ENCODE data around the gene FOXP1. TPM values are rescaled to one million over a fixed set of nuclear protein-coding genes. Genes with fewer than 3 reads are reported as not detected.
A peak's percentile ranks its signal among the peaks of the same experiment; 100 is the strongest.

Gene FOXP1
- polyA plus RNA-seq, 3 donors: 32.9 to 35.0 (median 33.3) TPM

- no peak for DNase-seq (ENCODE audit: low read depth in 3 of 3, low spot score in 2 of 3)
Observed at GRCh38 chr3:71202848-71203533, 380.5 kb downstream of the FOXP1 start.

GRCh38 chr3:71201939-71202338 is 381.6 kb downstream of the FOXP1 start:
- no peak for DNase-seq (ENCODE audit: low read depth in 3 of 3, low spot score in 2 of 3)

- no peak for DNase-seq (ENCODE audit: low read depth in 3 of 3, low spot score in 2 of 3)
Observed at GRCh38 chr3:71197841-71198565, 385.5 kb downstream of the FOXP1 start.

GRCh38 chr3:71195492-71195891 is 388.0 kb downstream of the FOXP1 start:
- peak in 1 of 3 donors; percentile 44 for DNase-seq (ENCODE audit: low read depth in 3 of 3, low spot score in 2 of 3)

GRCh38 chr3:71194785-71195184 is 388.7 kb downstream of the FOXP1 start:
- DNase-seq (ENCODE audit: low read depth in 3 of 3, low spot score in 2 of 3): no peak

- no peak for DNase-seq (ENCODE audit: low read depth in 3 of 3, low spot score in 2 of 3)
Observed at GRCh38 chr3:71191031-71191482, 392.5 kb downstream of the FOXP1 start.

GRCh38 chr3:71189480-71189879 is 394.0 kb downstream of the FOXP1 start:
- no peak for DNase-seq (ENCODE audit: low read depth in 3 of 3, low spot score in 2 of 3)

- no peak for DNase-seq (ENCODE audit: low read depth in 3 of 3, low spot score in 2 of 3)
Observed at GRCh38 chr3:71187715-71188114, 395.8 kb downstream of the FOXP1 start.

GRCh38 chr3:71186801-71187200 is 396.7 kb downstream of the FOXP1 start:
- no peak for DNase-seq (ENCODE audit: low read depth in 3 of 3, low spot score in 2 of 3)

GRCh38 chr3:71185733-71186455 is 397.6 kb downstream of the FOXP1 start:
- DNase-seq (ENCODE audit: low read depth in 3 of 3, low spot score in 2 of 3): no peak

- no peak for DNase-seq (ENCODE audit: low read depth in 3 of 3, low spot score in 2 of 3)
Observed at GRCh38 chr3:71184252-71184651, 399.3 kb downstream of the FOXP1 start.

- no peak for DNase-seq (ENCODE audit: low read depth in 3 of 3, low spot score in 2 of 3)
Observed at GRCh38 chr3:71183549-71183948, 400.0 kb downstream of the FOXP1 start.

GRCh38 chr3:71180524-71180923 is 403.0 kb downstream of the FOXP1 start:
- no peak for DNase-seq (ENCODE audit: low read depth in 3 of 3, low spot score in 2 of 3)

GRCh38 chr3:71177375-71177774 is 406.2 kb downstream of the FOXP1 start:
- no peak for DNase-seq (ENCODE audit: low read depth in 3 of 3, low spot score in 2 of 3)

- no peak for DNase-seq (ENCODE audit: low read depth in 3 of 3, low spot score in 2 of 3)
Observed at GRCh38 chr3:71176366-71176765, 407.2 kb downstream of the FOXP1 start.

- no peak for DNase-seq (ENCODE audit: low read depth in 3 of 3, low spot score in 2 of 3)
Observed at GRCh38 chr3:71175691-71176365, 407.7 kb downstream of the FOXP1 start.

- DNase-seq (ENCODE audit: low read depth in 3 of 3, low spot score in 2 of 3): no peak
Observed at GRCh38 chr3:71172951-71173350, 410.6 kb downstream of the FOXP1 start.

GRCh38 chr3:71172189-71172588 is 411.3 kb downstream of the FOXP1 start:
- no peak for DNase-seq (ENCODE audit: low read depth in 3 of 3, low spot score in 2 of 3)

- DNase-seq (ENCODE audit: low read depth in 3 of 3, low spot score in 2 of 3): no peak
Observed at GRCh38 chr3:71171247-71171646, 412.3 kb downstream of the FOXP1 start.

- no peak for DNase-seq (ENCODE audit: low read depth in 3 of 3, low spot score in 2 of 3)
Observed at GRCh38 chr3:71168880-71169411, 414.6 kb downstream of the FOXP1 start.

Data from right renal cortex interstitium (tissue), 3 donors.